Subcutaneous abdominal adipose tissue (tissue), 5 donors: ENCODE results near the gene SLC9A9.
A peak's percentile ranks its signal among the peaks of the same experiment; 100 is the strongest.

Experiments
- H3K27ac ChIP-seq: one replicate; pipeline ENCODE4 v1.7.0; 2013; ENCODE audit warnings: low read depth, mild to moderate bottlenecking, inconsistent platforms, low read length, moderate library complexity
- H3K27me3 ChIP-seq, 5 donors: one replicate each; pipeline ENCODE4 v1.7.0; 2013; ENCODE audit warnings: low read length in 5 of 5, inconsistent platforms in 1 of 5; ENCODE audit not compliant: control insufficient read depth in 5 of 5, insufficient read depth in 4 of 5
- H3K36me3 ChIP-seq, 5 donors: one replicate each; pipeline ENCODE4 v1.7.0; 2013; ENCODE audit warnings: low read length in 5 of 5; ENCODE audit not compliant: control insufficient read depth in 5 of 5, insufficient read depth in 5 of 5
- H3K4me1 ChIP-seq, 5 donors: one replicate each; pipeline ENCODE4 v1.7.0; 2013; ENCODE audit warnings: low read length in 5 of 5, mild to moderate bottlenecking in 3 of 5, moderate library complexity in 1 of 5; ENCODE audit not compliant: control insufficient read depth in 5 of 5, insufficient read depth in 5 of 5
- H3K4me3 ChIP-seq, 5 donors: one replicate each; pipeline ENCODE4 v1.7.0; 2013; ENCODE audit warnings: low read length in 5 of 5, low read depth in 1 of 5
- H3K9ac ChIP-seq, 5 donors: one replicate each; pipeline ENCODE4 v1.7.0; 2013; ENCODE audit warnings: low read length in 5 of 5, mild to moderate bottlenecking in 4 of 5, moderate library complexity in 3 of 5
- H3K9me3 ChIP-seq, 5 donors: one replicate each; pipeline ENCODE4 v1.7.0; 2013; ENCODE audit warnings: low read length in 5 of 5; ENCODE audit not compliant: control insufficient read depth in 5 of 5
- donor health status: healthy.
- donor health status: healthy.
- donor health status: healthy.
- donor health status: healthy.
- donor health status: healthy.

The SLC9A9 gene

DNA sequence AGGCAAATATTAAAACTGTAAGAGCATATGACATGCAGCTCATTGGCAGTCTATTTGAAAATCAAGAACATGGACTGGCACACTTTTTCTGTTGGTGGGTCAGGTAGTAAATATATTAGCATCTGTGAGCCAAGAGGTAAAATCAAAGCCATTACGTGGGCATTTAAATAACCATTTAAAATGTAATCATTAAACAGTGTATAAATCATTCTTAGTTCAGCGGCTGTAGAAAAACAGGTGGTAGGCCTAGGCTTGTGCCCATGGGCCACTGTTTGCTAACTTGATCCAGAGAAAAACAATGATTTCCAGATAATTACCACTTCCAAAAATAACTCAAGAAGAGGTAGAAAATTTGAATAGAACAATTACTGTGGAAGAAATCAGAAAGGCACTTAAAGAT is 623.6 kb downstream of the SLC9A9 start:
- no peaks in the 10 kb centered on the region for H3K4me1 ChIP-seq
- H3K27me3 ChIP-seq: no peaks in the 10 kb centered on the region
- no peak overlapping the region for H3K4me3 ChIP-seq
- no peak overlapping the region for H3K9ac ChIP-seq
- no peaks in the 10 kb centered on the region for H3K9me3 ChIP-seq
- no peak overlapping the region for H3K27ac ChIP-seq
- no peaks in the 10 kb centered on the region for H3K36me3 ChIP-seq

DNA sequence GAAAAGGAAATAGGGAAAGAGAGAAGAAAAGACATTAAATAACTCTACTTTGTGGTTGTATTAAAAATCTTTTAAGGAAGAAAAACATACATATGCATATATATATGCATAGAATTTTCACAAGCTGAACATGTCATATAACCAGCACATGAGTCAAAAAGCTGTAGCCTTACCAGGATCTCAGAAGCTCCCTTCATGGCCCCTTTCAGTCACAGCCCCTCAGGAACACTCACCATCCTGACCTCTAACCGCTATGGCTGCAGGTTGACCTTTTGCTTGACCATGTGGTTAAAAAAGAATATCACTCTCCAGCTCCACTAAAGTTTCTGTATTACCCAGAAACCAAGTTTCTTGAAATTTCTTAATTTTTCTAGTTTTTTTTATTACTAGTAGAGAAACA is 625.3 kb downstream of the SLC9A9 start:
- no peak overlapping the region for H3K4me3 ChIP-seq
- H3K9ac ChIP-seq: no peak overlapping the region
- H3K36me3 ChIP-seq: no peaks in the 10 kb centered on the region
- H3K27me3 ChIP-seq: no peaks in the 10 kb centered on the region
- no peaks in the 10 kb centered on the region for H3K4me1 ChIP-seq
- H3K9me3 ChIP-seq: no peaks in the 10 kb centered on the region
- H3K27ac ChIP-seq: no peak overlapping the region

DNA sequence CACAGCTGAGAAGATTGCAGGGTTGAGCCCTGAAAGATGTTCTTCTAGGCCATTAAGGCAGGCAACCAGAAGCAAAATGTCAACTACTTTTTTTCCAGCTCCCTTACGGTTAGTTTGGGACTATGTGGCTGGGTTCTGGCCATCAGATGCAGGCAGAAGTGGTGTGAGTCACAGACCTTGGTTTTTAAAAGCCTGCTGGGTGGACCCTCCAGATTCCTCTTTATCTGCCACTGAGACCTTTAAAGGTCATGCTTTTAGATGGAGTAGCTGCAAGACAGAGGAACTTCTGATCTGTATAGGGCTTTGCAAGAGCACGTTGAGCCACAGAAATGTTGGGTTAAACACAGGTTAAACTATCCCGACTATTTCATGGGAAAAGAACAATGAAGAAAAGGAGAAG is 625.8 kb downstream of the SLC9A9 start:
- no peaks in the 10 kb centered on the region for H3K4me1 ChIP-seq
- H3K9ac ChIP-seq: no peak overlapping the region
- H3K9me3 ChIP-seq: no peaks in the 10 kb centered on the region
- H3K27ac ChIP-seq: no peak overlapping the region
- no peak overlapping the region for H3K4me3 ChIP-seq
- H3K36me3 ChIP-seq: no peaks in the 10 kb centered on the region
- H3K27me3 ChIP-seq: no peaks in the 10 kb centered on the region

- H3K36me3 ChIP-seq: no peaks in the 10 kb centered on the region
- H3K27ac ChIP-seq: no peak overlapping the region
- peaks cover 0 to 8% (median 0%) of the 10 kb centered on the region in 5 donors for H3K4me1 ChIP-seq
- H3K9me3 ChIP-seq: no peaks in the 10 kb centered on the region
- H3K9ac ChIP-seq: no peak overlapping the region
- H3K4me3 ChIP-seq: no peak overlapping the region
- H3K27me3 ChIP-seq: no peaks in the 10 kb centered on the region
Observed at GRCh38 chr3:143221446-143221845, 626.8 kb downstream of the SLC9A9 start.

- Histone ChIP-seq H3K36me3 (no peaks in the 10 kb centered on the region), H3K27me3 (no peaks in the 10 kb centered on the region)
Observed at GRCh38 chr3:143220741-143221140, 627.5 kb downstream of the SLC9A9 start.

GRCh38 chr3:143218166-143218835 is 630.0 kb downstream of the SLC9A9 start:
- Histone ChIP-seq H3K4me3 (no peak overlapping the region), H3K36me3 (no peaks in the 10 kb centered on the region), H3K27me3 (no peaks in the 10 kb centered on the region), H3K9me3 (no peaks in the 10 kb centered on the region), H3K27ac (no peak overlapping the region), H3K4me1 (peaks cover 0 to 8% (median 0%) of the 10 kb centered on the region in 5 donors), H3K9ac (no peak overlapping the region)

More at GRCh38 chr3:143220741-143221140, 627.5 kb downstream of the SLC9A9 start:
- Histone ChIP-seq H3K9me3 (no peaks in the 10 kb centered on the region), H3K9ac (no peak overlapping the region), H3K4me3 (no peak overlapping the region), H3K27ac (no peak overlapping the region), H3K4me1 (peaks cover 0 to 8% (median 0%) of the 10 kb centered on the region in 5 donors)

DNA sequence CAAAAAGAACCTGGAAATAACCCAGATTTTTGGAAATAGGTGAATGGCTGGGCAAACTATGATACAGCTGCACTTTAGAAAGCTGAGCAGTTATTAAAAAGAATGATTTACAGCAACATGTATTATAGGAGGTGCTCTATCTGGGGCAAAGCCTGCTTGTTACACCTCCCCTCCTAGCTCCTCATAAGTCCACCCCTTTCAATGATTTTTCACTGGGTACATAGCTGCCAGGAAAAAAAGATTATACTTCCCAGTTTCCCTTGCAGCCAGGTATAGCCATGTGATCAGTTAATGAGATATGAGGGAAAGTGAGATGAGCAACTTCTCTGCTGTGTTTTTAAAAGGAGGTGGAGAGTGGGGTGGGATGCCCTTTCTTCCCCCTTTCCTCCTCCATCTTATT is 631.0 kb downstream of the SLC9A9 start:
- H3K9ac ChIP-seq: no peak overlapping the region

GRCh38 chr3:143216709-143217182 is 631.5 kb downstream of the SLC9A9 start:
- H3K9ac ChIP-seq: peak overlapping the region in 2 of 5 donors; percentile 2 to 25
- H3K27ac ChIP-seq: no peak overlapping the region
- peak overlapping the region in 1 of 5 donors; percentile 49 for H3K4me3 ChIP-seq
- peaks cover 0 to 8% (median 0%) of the 10 kb centered on the region in 5 donors for H3K4me1 ChIP-seq
- H3K27me3 ChIP-seq: no peaks in the 10 kb centered on the region
- no peaks in the 10 kb centered on the region for H3K9me3 ChIP-seq
- H3K36me3 ChIP-seq: no peaks in the 10 kb centered on the region

More for the DNA sequence above, 631.0 kb downstream of the SLC9A9 start:
- Histone ChIP-seq H3K27ac (no peak overlapping the region), H3K4me1 (peaks cover 0 to 8% (median 0%) of the 10 kb centered on the region in 5 donors), H3K4me3 (no peak overlapping the region), H3K27me3 (no peaks in the 10 kb centered on the region), H3K9me3 (no peaks in the 10 kb centered on the region), H3K36me3 (no peaks in the 10 kb centered on the region)
